ENCODE results near the gene HMGB3.

The HMGB3 gene

DNA sequence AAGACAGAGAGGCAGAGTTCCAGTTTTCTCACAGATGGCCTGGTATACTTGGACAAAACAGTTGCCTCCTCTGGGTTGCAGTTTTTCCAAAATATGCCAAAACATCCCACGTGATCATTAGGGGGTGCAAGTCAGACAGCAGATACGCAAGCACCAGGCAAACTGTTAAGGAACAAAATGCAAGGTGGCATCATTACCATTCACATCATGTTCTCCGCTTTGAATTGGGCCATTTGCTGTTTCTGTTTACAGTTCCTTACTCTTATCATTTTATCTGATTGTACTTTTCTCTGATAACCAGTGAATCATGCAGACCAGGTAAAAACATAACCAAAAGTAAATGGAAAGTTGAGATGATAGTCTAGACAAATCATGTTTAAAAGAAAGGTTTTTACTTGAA is 16.4 kb upstream of the HMGB3 start:
- no peaks in the 10 kb centered on the region for H3K79me2 ChIP-seq (ENCODE audit: insufficient read depth, low read length)
- DNase-seq (no peak), ATAC-seq (ENCODE audit: insufficient read depth, low read depth) (no peak)
- no peaks in the 10 kb centered on the region for H3K4me1 ChIP-seq (ENCODE audit: insufficient read depth, low read length)
- no peaks in the 10 kb centered on the region for H3K27me3 ChIP-seq (ENCODE audit: insufficient read depth, low read length, poor library complexity)
- H3K9ac ChIP-seq (ENCODE audit: low read depth, low read length) = no peak overlapping the region
- TF ChIP-seq, protein P1, sequence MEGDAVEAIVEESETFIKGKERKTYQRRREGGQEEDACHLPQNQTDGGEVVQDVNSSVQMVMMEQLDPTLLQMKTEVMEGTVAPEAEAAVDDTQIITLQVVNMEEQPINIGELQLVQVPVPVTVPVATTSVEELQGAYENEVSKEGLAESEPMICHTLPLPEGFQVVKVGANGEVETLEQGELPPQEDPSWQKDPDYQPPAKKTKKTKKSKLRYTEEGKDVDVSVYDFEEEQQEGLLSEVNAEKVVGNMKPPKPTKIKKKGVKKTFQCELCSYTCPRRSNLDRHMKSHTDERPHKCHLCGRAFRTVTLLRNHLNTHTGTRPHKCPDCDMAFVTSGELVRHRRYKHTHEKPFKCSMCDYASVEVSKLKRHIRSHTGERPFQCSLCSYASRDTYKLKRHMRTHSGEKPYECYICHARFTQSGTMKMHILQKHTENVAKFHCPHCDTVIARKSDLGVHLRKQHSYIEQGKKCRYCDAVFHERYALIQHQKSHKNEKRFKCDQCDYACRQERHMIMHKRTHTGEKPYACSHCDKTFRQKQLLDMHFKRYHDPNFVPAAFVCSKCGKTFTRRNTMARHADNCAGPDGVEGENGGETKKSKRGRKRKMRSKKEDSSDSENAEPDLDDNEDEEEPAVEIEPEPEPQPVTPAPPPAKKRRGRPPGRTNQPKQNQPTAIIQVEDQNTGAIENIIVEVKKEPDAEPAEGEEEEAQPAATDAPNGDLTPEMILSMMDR (IDR thresholded peaks at IDR 0.05; ENCODE audit: borderline replicate concordance, extremely low read depth, low read length, poor library complexity, severe bottlenecking) = no peak
- no peak for TF ChIP-seq EZH2 (IDR thresholded peaks at IDR 0.05; ENCODE audit: borderline replicate concordance, low read depth, low read length, severe bottlenecking)
- no peaks in the 10 kb centered on the region for H4K20me1 ChIP-seq (ENCODE audit: insufficient read depth, low read length)
- H3K9me3 ChIP-seq (ENCODE audit: insufficient read depth, low read length, severe bottlenecking) = no peaks in the 10 kb centered on the region
- no peak overlapping the region for H3K27ac ChIP-seq (ENCODE audit: low read length)
- H2AFZ ChIP-seq (ENCODE audit: low read depth, low read length) = no peak overlapping the region
- H3K36me3 ChIP-seq (ENCODE audit: insufficient read depth, low read length) = no peaks in the 10 kb centered on the region
- no peak overlapping the region for H3K4me2 ChIP-seq (ENCODE audit: insufficient read depth, low read length)
- H3K4me3 ChIP-seq (ENCODE audit: low read depth in 1 of 2, low read length in 2 of 2) = no peak overlapping the region

DNA sequence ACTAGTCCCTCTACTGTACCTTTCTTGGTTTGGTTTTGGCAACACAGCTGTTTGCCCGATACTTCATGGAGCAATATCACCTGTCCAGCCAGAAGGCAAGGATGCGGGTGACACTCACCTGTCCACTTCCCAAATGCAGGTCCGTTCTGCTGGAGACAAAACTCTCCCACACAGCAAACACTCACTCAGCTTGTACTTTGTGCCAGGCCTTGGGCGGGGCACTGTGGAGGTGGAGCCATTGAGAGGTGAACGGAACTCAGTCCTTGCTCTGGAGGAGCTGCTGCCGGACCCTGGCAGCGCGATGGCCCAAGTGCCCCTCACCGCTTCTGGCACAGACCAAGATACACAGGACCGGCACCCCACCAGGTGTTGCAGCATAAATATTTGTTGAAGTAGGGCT is 15.3 kb upstream of the HMGB3 start:
- Histone ChIP-seq H4K20me1 (ENCODE audit: insufficient read depth, low read length) (no peaks in the 10 kb centered on the region), H3K4me1 (ENCODE audit: insufficient read depth, low read length) (no peaks in the 10 kb centered on the region), H3K27me3 (ENCODE audit: insufficient read depth, low read length, poor library complexity) (no peaks in the 10 kb centered on the region), H2AFZ (ENCODE audit: low read depth, low read length) (no peak overlapping the region), H3K79me2 (ENCODE audit: insufficient read depth, low read length) (no peaks in the 10 kb centered on the region), H3K4me3 (ENCODE audit: low read depth in 1 of 2, low read length in 2 of 2) (no peak overlapping the region), H3K36me3 (ENCODE audit: insufficient read depth, low read length) (no peaks in the 10 kb centered on the region), H3K4me2 (ENCODE audit: insufficient read depth, low read length) (no peak overlapping the region), H3K9me3 (ENCODE audit: insufficient read depth, low read length, severe bottlenecking) (no peaks in the 10 kb centered on the region), H3K27ac (ENCODE audit: low read length) (no peak overlapping the region), H3K9ac (ENCODE audit: low read depth, low read length) (no peak overlapping the region)
- TF ChIP-seq EZH2 (IDR thresholded peaks at IDR 0.05; ENCODE audit: borderline replicate concordance, low read depth, low read length, severe bottlenecking) = no peak
- TF ChIP-seq, protein P1 (IDR thresholded peaks at IDR 0.05; ENCODE audit: borderline replicate concordance, extremely low read depth, low read length, poor library complexity, severe bottlenecking) = no peak
- DNase-seq (no peak), ATAC-seq (ENCODE audit: insufficient read depth, low read depth) (no peak)

DNA sequence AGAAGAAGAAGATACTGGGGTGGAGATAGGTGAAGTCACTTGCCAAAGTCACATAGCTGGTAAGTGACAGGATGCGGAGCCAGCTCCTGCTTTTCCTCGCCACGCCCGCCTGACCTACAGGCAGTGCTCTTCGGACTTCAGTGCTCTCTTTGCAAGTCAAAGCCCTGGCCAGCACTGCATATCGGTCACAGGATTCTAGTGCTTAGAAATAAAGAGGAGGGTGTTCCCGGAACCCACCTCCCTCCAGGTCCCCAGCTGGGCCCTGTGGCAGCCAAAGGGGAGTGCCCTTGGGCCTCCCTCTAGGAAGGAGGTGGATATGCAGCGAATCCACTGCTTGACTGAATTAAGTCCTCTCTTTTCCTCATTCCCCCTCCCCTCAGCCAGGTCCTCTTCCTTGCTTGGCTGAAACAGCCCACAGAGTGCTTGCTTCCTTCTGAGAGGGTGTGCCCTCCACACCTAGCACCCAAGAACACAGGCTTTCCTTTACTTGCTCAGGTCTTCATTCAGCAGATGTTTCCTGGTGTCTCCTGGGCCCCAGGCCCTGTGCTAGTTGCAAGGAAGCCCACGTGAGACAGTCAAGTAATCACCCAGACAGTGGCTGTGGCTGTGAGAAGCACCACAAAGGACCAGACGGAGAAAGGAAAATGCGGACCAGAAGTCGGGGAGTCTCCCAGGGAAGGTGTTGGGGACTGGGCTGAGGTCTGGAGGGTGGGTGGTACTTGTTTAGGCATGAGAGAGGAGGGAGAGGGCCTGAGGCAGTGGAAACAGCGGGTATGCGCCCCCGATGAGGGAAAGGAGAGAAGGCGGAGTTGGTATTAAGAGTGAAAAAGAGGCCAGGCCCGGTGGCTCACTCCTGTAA is 14.0 kb upstream of the HMGB3 start:
- DNase-seq = no peak

More for the DNA sequence above, 14.0 kb upstream of the HMGB3 start:
- TF ChIP-seq, protein P1 (IDR thresholded peaks at IDR 0.05; ENCODE audit: borderline replicate concordance, extremely low read depth, low read length, poor library complexity, severe bottlenecking) = no peak
- TF ChIP-seq EZH2 (IDR thresholded peaks at IDR 0.05; ENCODE audit: borderline replicate concordance, low read depth, low read length, severe bottlenecking) = no peak
- Histone ChIP-seq H3K4me3 (ENCODE audit: low read depth in 1 of 2, low read length in 2 of 2) (no peak overlapping the region), H3K4me1 (ENCODE audit: insufficient read depth, low read length) (no peaks in the 10 kb centered on the region), H3K9me3 (ENCODE audit: insufficient read depth, low read length, severe bottlenecking) (no peaks in the 10 kb centered on the region), H3K27ac (ENCODE audit: low read length) (no peak overlapping the region), H3K9ac (ENCODE audit: low read depth, low read length) (no peak overlapping the region), H3K36me3 (ENCODE audit: insufficient read depth, low read length) (no peaks in the 10 kb centered on the region), H2AFZ (ENCODE audit: low read depth, low read length) (no peak overlapping the region), H3K27me3 (ENCODE audit: insufficient read depth, low read length, poor library complexity) (no peaks in the 10 kb centered on the region), H3K79me2 (ENCODE audit: insufficient read depth, low read length) (no peaks in the 10 kb centered on the region), H3K4me2 (ENCODE audit: insufficient read depth, low read length) (no peak overlapping the region), H4K20me1 (ENCODE audit: insufficient read depth, low read length) (no peaks in the 10 kb centered on the region)
- no peak for ATAC-seq (ENCODE audit: insufficient read depth, low read depth)

Data from DND-41 (cell line).